ENCODE measurements around the gene TRMT44. TPM values are rescaled to one million over a fixed set of nuclear protein-coding genes. Genes with fewer than 3 reads are reported as not detected.
"Not testable (repeated sequence)": the region's sequence is repeated elsewhere in the genome, so short reads cannot be mapped to it uniquely, and the experiment has no call there.

TRMT44 gene
- total RNA-seq, 1 experiment from 2014 or later, result 9.6 TPM

GRCh38 chr4:8406887-8407286, 33.7 kb upstream of the TRMT44 start:
- peak; percentile 33 for DNase-seq (ENCODE audit: low read depth)

DNA sequence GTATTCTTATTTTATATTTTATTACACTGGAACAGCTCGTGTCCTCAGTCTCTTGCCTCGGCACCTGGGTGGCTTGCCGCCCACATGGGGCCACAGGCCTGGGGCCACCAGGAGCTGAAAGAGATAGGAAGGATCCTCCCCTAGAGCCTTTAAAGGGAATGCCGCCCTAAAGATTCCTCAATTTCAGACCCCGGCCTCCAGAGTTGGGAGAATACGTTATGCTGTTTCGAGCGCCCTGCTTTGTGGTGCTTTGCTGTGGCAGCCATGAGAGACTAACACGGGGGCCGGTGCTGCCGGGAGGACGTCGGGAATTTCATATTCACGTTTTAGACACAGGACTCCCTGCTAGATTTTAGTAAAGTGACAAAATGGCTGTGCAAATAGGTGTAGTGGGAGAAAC, 33.3 kb upstream of the TRMT44 start:
- no peak for DNase-seq (ENCODE audit: low read depth)

- no peak for DNase-seq (ENCODE audit: low read depth)
Measured at GRCh38 chr4:8407756-8408155, 32.8 kb upstream of the TRMT44 start.

DNA sequence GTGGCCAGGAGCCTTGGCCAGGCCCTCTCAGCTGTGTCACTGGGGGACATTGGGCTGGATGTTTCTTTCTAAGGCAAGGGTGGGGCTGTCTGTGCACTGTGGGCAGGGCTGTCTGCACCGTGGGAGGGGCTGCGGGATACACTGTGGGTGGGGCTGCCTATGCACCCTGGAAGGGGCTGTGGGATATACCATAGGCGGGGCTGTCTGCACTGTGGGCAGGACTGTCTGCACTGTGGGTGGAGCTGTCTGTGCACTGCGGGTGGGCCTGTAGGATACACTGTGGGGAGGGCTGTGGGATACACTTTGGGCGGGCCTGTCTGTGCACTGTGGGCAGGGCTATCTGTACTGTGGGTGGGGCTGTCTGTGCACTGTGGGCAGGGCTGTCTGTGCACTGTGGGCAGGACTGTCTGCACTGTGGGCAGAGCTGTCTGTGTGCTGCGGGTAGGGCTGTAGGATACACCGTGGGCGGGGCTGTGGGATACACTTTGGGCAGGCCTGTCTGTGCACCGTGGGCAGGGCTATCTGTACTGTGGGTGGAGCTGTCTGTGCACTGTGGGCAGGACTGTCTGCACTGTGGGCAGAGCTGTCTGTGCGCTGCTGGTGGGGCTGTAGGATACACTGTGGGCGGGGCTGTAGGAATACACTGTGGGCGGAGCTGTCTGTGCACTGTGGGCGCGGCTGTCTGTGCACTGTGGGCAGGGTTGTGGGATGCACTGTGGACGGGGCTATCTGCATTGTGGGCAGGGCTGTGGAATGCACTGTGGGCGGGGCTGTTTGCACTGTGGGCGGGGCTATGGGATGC, 31.1 kb upstream of the TRMT44 start:
- peak; percentile 17 for DNase-seq (ENCODE audit: low read depth)

DNA sequence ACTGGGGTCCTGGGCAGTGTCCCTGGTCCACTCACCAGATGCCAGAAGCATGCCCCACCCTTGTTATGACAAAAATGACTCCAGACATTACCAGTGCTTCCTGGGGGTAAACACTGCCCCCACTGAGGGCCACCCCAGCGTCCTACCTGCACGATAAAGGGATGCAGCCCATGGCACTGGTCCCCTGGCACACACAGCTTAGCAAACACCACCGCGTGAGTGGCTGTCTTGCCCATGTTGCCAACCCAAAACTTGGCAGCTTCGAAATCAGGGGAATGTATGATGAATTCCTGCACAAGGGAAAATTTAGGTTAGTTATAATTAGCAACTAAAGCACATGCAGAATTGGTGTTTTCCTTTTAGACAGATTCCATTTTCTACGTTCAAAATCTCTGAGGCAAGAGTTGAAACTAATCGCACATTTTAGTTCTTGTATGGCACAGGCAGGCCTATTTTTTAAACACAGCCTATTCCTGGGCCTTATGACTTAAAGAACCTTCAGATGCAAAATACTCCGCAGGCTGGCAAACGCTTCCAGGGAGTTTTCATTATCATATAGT, 30.4 kb upstream of the TRMT44 start:
- DNase-seq (ENCODE audit: low read depth), result no peak

DNA sequence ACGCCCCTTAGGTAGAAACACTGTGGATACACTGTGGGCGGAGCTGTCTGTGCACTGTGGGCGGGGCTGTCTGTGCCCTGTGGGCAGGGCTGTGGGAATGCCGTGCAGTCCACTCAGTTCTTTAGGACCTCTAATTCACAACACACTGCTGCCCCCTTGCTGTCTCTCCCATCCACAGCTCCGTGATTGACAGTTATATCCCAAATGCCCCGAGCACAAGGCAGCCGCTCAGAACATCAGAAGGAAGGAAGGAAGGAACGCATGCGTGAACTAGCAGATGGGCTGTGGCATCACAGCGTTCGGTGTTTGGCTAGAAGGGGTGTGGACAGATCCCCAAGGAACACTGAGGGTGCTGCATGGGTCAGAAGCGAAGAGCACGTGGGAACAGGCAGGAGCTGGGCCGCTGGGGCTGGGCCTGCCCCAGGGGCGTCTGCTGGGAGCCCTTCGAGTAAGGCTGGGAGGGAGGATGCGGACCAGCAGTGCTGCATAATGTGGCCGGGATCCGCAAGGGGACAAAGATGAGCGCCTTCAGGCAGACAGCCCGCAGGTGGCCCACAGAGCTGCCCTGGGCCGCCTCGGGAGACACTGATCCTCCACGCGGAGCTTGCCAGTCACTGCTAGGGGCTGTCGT, 29.8 kb upstream of the TRMT44 start:
- DNase-seq (ENCODE audit: low read depth), result peak; percentile 57

- no peak for DNase-seq (ENCODE audit: low read depth)
Measured at GRCh38 chr4:8411351-8412180, 29.0 kb upstream of the TRMT44 start.

- DNase-seq (ENCODE audit: low read depth), result no peak
Measured at GRCh38 chr4:8412288-8412687, 28.3 kb upstream of the TRMT44 start.

DNA sequence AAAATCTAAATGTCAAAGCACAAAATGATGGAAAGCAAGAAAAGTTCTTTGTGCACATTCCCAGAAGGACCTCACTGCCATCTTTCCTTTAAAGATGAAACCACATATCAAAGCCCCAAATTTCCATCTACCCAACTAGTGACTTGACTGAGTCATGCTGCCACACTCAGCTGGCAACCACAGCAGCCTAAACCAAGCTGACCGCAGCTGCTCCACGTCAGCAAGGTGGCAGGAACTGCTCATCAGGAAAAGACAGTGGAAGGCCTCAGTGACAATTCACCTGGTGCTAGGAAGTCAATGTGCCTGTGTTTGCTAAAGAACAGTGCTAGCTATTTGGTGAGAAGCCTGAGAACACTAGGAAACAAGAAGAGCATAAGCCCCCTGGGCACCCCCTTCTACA, 26.2 kb upstream of the TRMT44 start:
- DNase-seq (ENCODE audit: low read depth), result peak; percentile 70

GRCh38 chr4:8417071-8417614, 23.4 kb upstream of the TRMT44 start:
- no peak for DNase-seq (ENCODE audit: low read depth)

DNA sequence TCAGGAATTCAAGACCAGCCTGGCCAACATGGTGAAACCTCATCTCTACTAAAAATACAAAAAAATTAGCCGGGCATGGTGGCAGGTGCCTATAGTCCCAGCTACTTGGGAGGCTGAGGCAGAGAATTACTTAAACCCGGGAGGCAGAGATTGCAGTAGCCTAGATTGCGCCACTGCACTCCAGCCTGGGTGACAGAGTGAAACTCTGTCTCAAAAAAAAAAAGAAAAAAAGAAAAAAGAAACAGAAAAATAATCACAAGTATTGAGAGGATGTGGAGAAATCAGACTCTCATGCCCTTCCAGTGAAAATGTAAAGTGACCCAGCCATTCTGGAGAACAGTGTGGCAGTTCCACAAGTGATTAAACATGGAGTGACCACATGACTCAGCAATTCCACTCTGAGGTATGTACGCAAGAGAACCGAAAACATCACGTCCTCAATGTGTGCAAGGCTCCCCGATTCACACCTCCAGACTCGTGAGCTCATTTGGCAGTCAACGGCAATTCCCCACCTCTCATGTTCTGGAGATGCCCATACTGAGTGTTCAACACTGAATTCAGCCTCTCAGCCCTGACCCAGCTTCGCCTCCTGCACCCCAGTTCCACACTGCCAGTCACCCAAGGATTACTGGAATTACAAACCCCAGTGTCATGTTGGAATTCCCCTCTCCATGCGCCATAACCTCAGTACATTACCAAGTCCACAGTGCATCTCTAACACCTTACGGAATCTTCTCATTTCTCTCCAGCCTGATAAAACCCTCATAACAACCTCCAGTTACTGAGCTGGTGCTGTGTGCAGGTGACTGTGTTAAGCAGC, 21.1 kb upstream of the TRMT44 start:
- DNase-seq (ENCODE audit: low read depth), result peak; percentile 58

GRCh38 chr4:8420151-8420550, 20.4 kb upstream of the TRMT44 start:
- not testable (repeated sequence) for DNase-seq (ENCODE audit: low read depth)

DNA sequence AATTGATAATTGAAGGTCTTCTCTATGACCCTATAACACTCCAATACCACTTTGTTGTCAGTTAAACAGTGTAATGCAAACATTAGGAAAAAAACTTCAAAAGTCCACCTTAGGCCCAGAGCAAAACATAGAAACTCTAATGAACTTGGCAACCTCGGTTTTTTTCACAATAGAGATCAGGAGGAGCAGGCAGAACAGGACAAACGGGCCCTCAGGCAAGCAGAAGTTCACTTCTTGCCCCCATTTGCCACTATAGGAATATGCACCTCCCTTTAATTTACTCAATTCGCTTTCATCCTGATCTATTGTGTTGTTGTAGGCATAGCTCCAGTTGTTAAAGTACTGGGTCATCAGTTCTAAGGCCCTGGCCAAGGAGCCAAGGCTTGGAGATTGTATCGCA, 18.2 kb upstream of the TRMT44 start:
- DNase-seq (ENCODE audit: low read depth), result no peak

DNA sequence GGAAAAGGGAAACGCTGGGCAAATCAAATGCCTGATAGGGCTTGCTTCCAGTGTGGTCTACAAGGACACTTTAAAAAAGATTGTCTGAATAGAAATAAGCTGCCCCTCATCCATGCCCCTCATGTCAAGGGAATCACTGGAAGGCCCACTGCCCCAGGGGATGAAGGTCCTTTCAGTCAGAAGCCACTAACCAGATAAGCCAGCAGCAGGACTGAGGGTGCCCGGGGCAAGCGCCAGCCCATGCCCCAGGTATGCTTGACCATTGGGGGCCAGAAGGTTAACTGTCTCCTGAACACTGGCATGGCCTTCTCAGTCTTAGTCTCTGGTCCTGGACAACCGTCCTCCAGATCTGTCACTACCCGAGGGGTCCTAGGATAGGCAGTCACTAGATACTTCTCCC, 17.8 kb upstream of the TRMT44 start:
- DNase-seq (ENCODE audit: low read depth), result no peak

GRCh38 chr4:8427262-8427661, 13.3 kb upstream of the TRMT44 start:
- no peak for DNase-seq (ENCODE audit: low read depth)

- peak; percentile 29 for DNase-seq (ENCODE audit: low read depth)
Measured at GRCh38 chr4:8427761-8428287, 12.8 kb upstream of the TRMT44 start.

DNA sequence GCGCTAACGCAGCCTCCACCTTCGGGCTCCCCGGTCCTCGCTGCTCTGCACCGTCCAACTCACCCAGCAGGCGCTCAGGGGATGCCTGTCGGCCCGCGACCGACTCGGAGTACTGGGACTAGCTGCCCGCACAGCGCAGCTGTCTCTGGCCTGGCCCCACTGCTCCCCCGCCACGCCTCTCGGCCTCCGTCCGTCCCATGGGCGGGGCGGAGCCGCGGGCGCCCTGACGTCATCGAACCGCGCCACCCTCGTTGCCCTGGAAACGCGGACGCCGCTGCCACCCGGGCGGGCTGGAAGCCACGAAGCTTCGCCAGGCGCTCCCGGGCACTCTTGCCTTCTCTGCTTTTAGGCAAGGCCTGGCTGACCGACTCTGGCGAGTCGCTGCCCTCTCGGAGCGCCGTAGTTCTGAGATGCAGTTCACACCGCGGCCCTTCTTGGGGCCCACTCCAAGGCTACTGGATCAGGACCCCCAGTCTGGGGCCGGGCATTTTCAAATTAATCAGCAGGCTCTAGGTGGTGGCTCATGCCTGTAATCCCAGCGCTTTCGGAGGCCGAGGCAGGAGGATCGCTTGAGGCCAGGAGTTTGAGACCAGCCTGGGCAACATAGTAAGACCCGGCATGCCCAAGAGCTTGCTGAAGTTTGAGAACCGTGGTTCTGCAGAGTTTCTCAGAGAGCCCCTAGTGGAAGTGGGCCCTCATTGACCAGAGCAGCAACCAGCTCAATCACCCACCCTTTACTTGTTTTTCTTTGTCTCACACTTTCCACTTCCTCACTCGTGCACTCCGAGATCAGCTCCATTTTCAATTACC, 12.1 kb upstream of the TRMT44 start:
- DNase-seq (ENCODE audit: low read depth), result peak; percentile 82

- DNase-seq (ENCODE audit: low read depth), result no peak
Measured at GRCh38 chr4:8431553-8431952, 9.0 kb upstream of the TRMT44 start.

- no peak for DNase-seq (ENCODE audit: low read depth)
Measured at GRCh38 chr4:8433136-8433535, 7.4 kb upstream of the TRMT44 start.
